Activated naive CD4-positive, alpha-beta T cell treated with anti-CD3 and anti-CD28 coated beads for 36 hours (primary cell): Measurements from ENCODE around the gene DEAF1. TPM values are rescaled to one million over a fixed set of nuclear protein-coding genes. Genes with fewer than 3 reads are reported as not detected.
"Not testable (repeated sequence)": the region's sequence is repeated elsewhere in the genome, so short reads cannot be mapped to it uniquely, and the experiment has no call there.

Experiments used
- CTCF ChIA-PET: fragments of 350-600 bp; sonication (Branson Sonifier 250); formaldehyde crosslinking; loops from one replicate; lab custom pipeline; 2021; ENCODE audit warnings: antibody characterized with exemption; lab: Charles Lee
- DNase-seq: peaks from one replicate; pipeline ENCODE4 v3.0.0-alpha.2; 2020
- H3K27ac Mint-ChIP-seq: one replicate; pipeline ENCODE4 v1.8.0; 2021; ENCODE audit warnings: mild to moderate bottlenecking, mixed read lengths
- H3K27me3 Mint-ChIP-seq: one replicate; pipeline ENCODE4 v1.8.0; 2021; ENCODE audit warnings: low read depth, mixed read lengths
- H3K36me3 Mint-ChIP-seq: one replicate; pipeline ENCODE4 v1.8.0; 2021; ENCODE audit warnings: low read depth, mixed read lengths
- H3K4me1 Mint-ChIP-seq: one replicate; pipeline ENCODE4 v1.8.0; 2021; ENCODE audit warnings: low read depth, mixed read lengths
- H3K4me3 Mint-ChIP-seq: one replicate; pipeline ENCODE4 v1.8.0; 2021; ENCODE audit warnings: mild to moderate bottlenecking, moderate library complexity, mixed read lengths
- H3K9me3 Mint-ChIP-seq: one replicate; pipeline ENCODE4 v1.8.0; 2021; ENCODE audit warnings: mixed read lengths
- intact Hi-C: fragments of 100-400 bp; cut with micrococcal nuclease; formaldehyde crosslinking; loops from one replicate; pipeline ENCODE4 v1.15.1; 2023
- total RNA-seq, 2 experiments: library from RNA; stranded (reverse); gene quantifications; one replicate each; pipeline ENCODE4 v1.2.3, GENCODE V29; 2021

The DEAF1 gene
- total RNA-seq, 2 experiments from 2014 or later = 57.5 to 67.9 TPM

DNA sequence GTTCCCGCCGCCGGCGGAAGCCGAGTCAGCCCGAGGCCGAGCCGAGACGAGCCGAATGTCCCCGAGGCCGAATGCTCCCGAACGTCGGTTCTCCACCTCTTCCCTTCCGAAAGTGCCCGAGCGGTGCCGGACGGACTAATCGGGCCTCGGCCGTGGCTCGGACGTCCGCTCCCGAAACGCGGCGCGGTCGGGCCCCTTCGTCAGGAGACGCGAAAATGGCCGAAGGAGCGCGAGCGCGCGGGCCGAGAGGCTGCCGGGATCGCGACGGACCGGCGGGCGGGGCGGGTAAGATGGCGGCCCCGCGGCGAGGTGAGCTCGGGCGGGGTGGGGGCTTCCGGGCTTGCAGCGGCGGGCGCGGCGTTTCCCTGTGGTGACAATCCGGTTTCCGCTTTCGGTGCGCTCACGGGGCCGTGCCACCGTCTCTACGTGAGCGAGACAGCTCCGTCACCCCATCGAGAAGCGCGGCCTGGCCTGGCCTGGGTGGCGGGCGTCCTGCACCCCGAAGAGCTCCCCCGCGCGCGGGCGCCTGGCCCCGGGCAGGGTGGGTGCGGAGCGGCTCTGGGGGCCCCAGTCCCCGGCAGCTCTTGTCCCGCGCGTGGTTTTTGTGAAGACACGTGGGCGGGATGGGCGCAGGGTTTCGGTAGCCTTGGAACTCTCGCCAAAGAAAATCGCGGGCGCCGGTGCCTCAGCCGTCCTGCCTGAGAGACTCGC, 671 bp upstream of the DEAF1 start, which contains the start of gene TMEM80:
TMEM80 (plus strand) TSS at position 279 of the 711 bp plus-strand sequence; CDS start at position 291, 12 bp downstream.
- intact Hi-C loops = loop anchor here (1.0 to 10.0 kb wide), 9 partner anchors 28 to 689 kb away; partner anchors contain the start of genes BRSK2, LMNTD2, RASSF7 and RNH1
- peak within 1 kb of the TSS; percentile 93 for H3K27ac Mint-ChIP-seq
- no peaks in the 10 kb centered on the region for H3K9me3 Mint-ChIP-seq
- CTCF ChIA-PET = interaction anchor here (1.0 to 3.0 kb wide), 4 partner anchors 9 to 31 kb away, joined by 4 to 9 read pairs (median 4); no protein-coding TSS in a partner anchor
- H3K4me1 Mint-ChIP-seq = peaks cover 54% of the 10 kb centered on the region
- peak within 1 kb of the TSS; percentile 83 for H3K4me3 Mint-ChIP-seq
- no peaks in the 10 kb centered on the region for H3K27me3 Mint-ChIP-seq
- peak; percentile 99 for DNase-seq
- peaks cover 10% of the 10 kb centered on the region for H3K36me3 Mint-ChIP-seq

DNA sequence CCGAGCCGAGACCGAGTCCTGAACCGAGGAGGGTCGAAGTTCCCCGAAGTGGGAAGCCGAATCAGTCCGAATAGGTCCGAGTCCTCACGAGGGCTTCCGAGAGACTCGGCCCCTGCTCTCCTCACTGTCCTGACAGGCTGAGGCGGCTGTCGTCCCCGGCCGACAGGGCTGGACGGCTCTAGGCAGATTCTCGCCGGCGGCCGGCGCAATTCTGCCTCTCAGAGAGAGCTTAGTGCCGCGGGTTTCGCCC, 191 bp upstream of the DEAF1 start:
- peaks cover 11% of the 10 kb centered on the region for H3K36me3 Mint-ChIP-seq
- H3K27ac Mint-ChIP-seq = peak overlapping the region; percentile 93
- H3K4me3 Mint-ChIP-seq = peak overlapping the region; percentile 83
- no peaks in the 10 kb centered on the region for H3K27me3 Mint-ChIP-seq
- no peaks in the 10 kb centered on the region for H3K9me3 Mint-ChIP-seq
- DNase-seq = no peak
- H3K4me1 Mint-ChIP-seq = peaks cover 56% of the 10 kb centered on the region
- intact Hi-C loops = loop anchor here (1.0 to 10.0 kb wide), 9 partner anchors 28 to 690 kb away; partner anchors contain the start of genes BRSK2, LMNTD2, RASSF7 and RNH1
- CTCF ChIA-PET = interaction anchor here (1.0 to 1.9 kb wide), 2 partner anchors 10 to 31 kb away, joined by 4 read pairs; no protein-coding TSS in a partner anchor

DNA sequence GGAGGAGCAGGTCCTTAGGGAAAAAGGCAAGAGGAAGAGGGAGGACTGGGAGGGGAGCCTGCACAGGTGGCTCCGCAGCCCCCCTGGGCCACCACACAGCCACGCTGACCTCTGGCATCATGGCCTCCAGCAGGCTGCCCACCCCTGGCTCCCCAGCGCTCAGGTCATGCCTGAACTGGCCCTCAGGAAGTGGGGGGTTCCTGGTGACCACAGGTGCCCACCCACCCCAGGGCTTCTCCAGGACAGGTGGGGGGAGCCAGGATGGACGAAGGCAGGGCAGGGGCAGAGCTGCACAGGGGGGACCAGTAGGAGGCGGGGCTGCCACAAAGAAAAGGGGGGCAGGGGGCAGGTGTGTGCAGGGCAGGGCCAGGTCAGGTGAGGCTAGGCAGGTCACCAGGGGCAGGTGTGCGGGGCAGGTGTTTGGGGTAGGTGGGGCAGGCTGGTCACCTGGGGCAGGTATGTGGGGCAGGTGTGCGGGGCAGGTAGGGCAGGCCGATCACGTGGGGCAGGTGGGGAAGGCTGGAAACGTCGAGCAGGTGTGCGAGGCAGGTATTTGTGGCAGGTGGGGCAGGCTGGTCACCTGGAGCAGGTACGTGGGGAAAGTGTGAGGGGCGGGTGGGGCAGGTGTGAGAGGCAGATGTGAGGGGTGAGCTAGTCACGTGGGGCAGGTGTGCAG, 997 bp downstream of the DEAF1 start:
- CTCF ChIA-PET = interaction anchor here (0.6 to 1.9 kb wide), 4 partner anchors 30 to 153 kb away, joined by 3 to 8 read pairs (median 5); no protein-coding TSS in a partner anchor
- Mint-ChIP-seq H3K27ac (peak overlapping the region; percentile 82), H3K27me3 (no peaks in the 10 kb centered on the region), H3K9me3 (no peaks in the 10 kb centered on the region), H3K4me1 (peaks cover 62% of the 10 kb centered on the region), H3K4me3 (peak overlapping the region; percentile 82), H3K36me3 (peaks cover 11% of the 10 kb centered on the region)
- no peak for DNase-seq
- intact Hi-C loops = loop anchor here (2.0 to 10.0 kb wide), 2 partner anchors 133 to 691 kb away; partner anchors contain the start of genes BRSK2, LMNTD2 and RASSF7

DNA sequence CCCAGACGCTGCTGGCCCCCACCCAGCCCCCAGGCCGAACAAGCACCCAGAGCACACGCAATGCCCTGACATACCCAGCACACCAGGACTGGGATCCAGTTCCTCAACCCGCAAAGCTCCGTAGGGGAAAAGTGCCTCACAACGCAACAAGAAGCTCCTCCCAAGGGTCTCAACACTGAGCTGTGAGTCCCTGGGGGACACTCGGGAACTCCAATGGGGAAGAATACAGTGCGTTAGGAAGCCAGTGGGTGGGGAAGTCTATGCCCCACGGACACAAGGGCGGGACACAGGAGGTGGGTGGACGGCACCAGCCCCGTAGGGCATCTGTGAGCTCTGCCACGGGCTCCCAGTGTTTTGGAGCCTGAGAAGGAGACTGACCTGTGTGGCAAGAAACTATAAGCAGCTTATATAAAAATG, 1.6 kb downstream of the DEAF1 start:
- peak overlapping the region; percentile 82 for H3K27ac Mint-ChIP-seq
- peaks cover 61% of the 10 kb centered on the region for H3K4me1 Mint-ChIP-seq
- CTCF ChIA-PET = interaction anchor here (0.6 to 1.9 kb wide), 4 partner anchors 30 to 113 kb away, joined by 3 to 8 read pairs (median 5); no protein-coding TSS in a partner anchor
- peak overlapping the region; percentile 82 for H3K4me3 Mint-ChIP-seq
- no peaks in the 10 kb centered on the region for H3K9me3 Mint-ChIP-seq
- intact Hi-C loops = loop anchor here (10.0 kb wide), 1 partner anchor 691 kb away; the partner anchor contains the start of gene BRSK2
- no peaks in the 10 kb centered on the region for H3K27me3 Mint-ChIP-seq
- DNase-seq = no peak
- H3K36me3 Mint-ChIP-seq = peaks cover 15% of the 10 kb centered on the region

DNA sequence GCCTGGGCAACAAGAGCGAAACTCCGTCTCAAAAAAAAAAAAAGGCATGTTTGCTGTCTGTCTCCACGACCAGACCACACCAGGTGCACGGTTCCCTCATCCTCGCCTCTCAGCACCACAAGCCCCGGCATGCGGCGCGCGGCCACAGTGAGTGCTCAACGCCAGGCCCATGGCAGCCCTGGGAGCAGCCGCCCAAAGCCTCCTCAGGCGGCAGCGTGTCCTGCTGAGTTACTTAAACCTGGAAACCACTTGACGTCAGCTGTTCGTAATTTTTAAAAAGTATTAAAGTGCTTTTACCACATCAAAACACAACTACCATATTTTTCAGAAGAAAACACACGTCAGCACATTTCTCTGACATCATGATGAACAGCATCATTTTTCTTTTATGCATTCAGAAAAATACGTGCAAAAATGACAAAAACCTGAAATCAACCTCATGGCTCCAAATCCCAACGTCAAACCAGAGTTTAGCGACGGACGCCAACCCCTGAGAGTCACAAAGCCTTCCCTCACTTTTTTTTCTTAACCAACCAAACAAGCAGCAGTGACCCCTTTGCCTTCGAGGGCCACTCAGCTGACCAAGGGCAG, 2.1 kb downstream of the DEAF1 start:
- CTCF ChIA-PET = interaction anchor here (0.6 to 1.9 kb wide), 3 partner anchors 31 to 113 kb away, joined by 3 to 8 read pairs (median 6); no protein-coding TSS in a partner anchor
- Mint-ChIP-seq H3K27ac (peak overlapping the region; percentile 82), H3K36me3 (peaks cover 17% of the 10 kb centered on the region), H3K9me3 (no peaks in the 10 kb centered on the region), H3K4me1 (peaks cover 56% of the 10 kb centered on the region), H3K4me3 (peak overlapping the region; percentile 82), H3K27me3 (no peaks in the 10 kb centered on the region)
- DNase-seq = peak; percentile 67
- intact Hi-C loops = loop anchor here (10.0 kb wide), 1 partner anchor 692 kb away; the partner anchor contains the start of gene BRSK2

DNA sequence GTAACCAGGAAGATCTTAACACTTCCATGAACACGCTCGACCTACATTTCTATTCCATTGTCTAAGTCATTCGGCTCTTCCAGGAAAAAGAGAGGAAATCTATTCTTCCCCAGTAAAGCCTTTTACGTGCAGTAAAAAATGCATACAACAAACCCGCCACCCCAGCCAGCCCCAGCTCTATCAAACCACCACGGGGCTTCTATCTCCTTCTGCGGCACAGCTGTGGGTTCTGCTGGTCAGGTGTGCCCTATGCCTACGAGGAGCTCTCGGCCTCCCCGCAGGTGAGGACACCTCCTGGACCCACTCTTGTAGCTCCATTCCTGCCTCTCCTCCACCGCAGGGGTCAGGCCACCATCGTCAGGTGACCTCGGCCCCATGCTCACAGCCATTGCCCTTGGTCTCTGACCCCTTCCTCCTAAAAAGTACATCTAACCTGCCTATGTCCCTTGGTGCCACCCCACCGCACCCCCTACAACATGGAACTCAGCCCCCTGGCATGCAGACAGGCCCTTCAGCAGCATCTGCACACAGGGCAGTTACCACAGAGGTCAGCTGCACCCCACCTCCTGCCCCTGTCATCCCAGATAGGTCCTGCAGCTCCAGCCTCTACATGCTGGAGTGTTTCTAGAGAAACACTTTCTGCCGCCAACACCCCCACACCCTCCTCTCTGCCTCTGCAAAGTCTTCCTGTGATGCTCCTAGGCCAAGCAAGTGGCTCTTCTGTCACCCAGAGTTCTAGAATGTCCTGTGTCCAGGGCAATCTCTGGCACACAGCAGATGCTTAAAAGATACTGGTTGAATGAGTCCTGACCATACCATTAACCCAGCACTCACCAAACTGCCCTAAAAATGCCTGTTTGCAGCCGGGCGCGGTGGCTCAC, 3.1 kb downstream of the DEAF1 start:
- H3K36me3 Mint-ChIP-seq = peaks cover 26% of the 10 kb centered on the region
- no peaks in the 10 kb centered on the region for H3K27me3 Mint-ChIP-seq
- H3K27ac Mint-ChIP-seq = peak overlapping the region; percentile 1
- H3K9me3 Mint-ChIP-seq = no peaks in the 10 kb centered on the region
- intact Hi-C loops = loop anchor here (10.0 kb wide), 1 partner anchor 693 kb away; the partner anchor contains the start of gene BRSK2
- peak overlapping the region; percentile 82 for H3K4me3 Mint-ChIP-seq
- no peak for DNase-seq
- H3K4me1 Mint-ChIP-seq = peaks cover 46% of the 10 kb centered on the region
- CTCF ChIA-PET = interaction anchor here (0.6 to 1.0 kb wide), 2 partner anchors 32 to 36 kb away, joined by 3 read pairs; no protein-coding TSS in a partner anchor

DNA sequence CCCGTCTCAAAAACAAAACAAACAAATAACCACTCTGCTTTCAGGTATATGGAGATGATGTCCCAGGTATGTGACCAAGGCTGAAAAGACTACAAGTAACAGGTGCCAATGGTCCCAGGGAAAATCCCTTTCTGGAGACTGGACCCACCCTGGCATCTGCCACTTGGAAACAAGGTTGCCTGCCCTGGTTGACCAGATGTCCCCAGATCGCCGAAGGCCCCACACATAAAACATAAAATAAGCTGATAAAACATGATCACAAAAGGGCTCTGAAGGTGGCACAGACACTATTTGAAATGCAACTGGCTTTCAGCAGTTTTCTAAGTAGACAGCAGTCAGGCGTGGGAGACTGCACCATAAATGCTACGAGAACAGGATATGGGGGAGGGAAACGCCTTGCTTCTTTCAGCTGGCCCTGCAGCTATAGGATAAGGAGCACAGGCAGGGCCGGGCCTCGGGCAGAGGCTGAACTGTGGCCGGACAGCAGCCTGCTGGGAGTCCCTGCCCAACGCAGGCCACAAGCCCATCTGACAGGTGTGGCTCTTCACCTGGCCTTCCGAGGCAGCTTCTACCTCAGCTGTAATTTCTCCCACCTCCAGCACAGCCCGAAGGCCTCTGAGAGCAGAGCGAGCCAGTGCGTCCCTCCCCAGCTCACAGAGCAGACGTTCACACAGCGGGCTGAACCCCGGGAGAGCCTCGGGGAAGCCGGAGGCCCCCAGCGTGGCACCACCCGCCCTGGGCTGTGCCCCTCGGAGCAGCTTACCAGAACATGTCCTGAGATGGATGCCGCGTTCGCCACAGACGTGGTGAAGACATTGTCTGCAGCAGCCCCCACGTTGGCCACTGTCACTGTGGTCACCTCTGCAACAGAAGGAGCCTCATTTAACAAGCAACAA, 4.0 kb downstream of the DEAF1 start:
- no peak overlapping the region for H3K4me3 Mint-ChIP-seq
- H3K27ac Mint-ChIP-seq = peak overlapping the region; percentile 41
- intact Hi-C loops = loop anchor here (10.0 kb wide), 1 partner anchor 694 kb away; the partner anchor contains the start of gene BRSK2
- CTCF ChIA-PET = interaction anchor here (0.6 to 1.0 kb wide), 3 partner anchors 33 to 37 kb away, joined by 3 read pairs; no protein-coding TSS in a partner anchor
- no peaks in the 10 kb centered on the region for H3K9me3 Mint-ChIP-seq
- H3K4me1 Mint-ChIP-seq = peaks cover 39% of the 10 kb centered on the region
- H3K27me3 Mint-ChIP-seq = no peaks in the 10 kb centered on the region
- peaks cover 28% of the 10 kb centered on the region for H3K36me3 Mint-ChIP-seq
- DNase-seq = peak; percentile 50

DNA sequence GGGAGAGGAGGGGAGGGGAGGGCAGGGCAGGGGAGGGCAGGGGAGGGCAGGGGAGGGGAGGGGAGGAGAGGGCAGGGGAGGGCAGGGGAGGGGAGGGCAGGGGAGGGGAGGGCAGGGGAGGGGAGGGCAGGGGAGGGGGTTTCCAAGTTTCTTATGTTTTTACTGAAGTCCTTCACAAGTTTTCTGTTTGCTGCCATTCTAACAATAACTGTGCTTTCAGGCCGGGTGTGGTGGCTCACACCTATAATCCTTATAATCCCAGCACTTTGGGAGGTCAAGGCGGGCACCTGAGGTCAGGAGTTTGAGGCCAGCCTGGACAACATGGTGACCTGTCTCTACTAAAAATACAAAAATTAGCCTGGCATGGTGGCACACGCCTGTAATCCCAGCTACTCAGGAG, 4.8 kb downstream of the DEAF1 start:
- CTCF ChIA-PET = interaction anchor here (0.9 kb wide), 1 partner anchor 36 kb away, joined by 3 read pairs; no protein-coding TSS in a partner anchor
- Mint-ChIP-seq H3K4me1 (peaks cover 39% of the 10 kb centered on the region), H3K36me3 (peaks cover 31% of the 10 kb centered on the region)
- not testable (repeated sequence) for DNase-seq, H3K27ac Mint-ChIP-seq, H3K27me3 Mint-ChIP-seq, H3K9me3 Mint-ChIP-seq, H3K4me3 Mint-ChIP-seq
- intact Hi-C loops = loop anchor here (10.0 kb wide), 1 partner anchor 695 kb away; the partner anchor contains the start of gene BRSK2

DNA sequence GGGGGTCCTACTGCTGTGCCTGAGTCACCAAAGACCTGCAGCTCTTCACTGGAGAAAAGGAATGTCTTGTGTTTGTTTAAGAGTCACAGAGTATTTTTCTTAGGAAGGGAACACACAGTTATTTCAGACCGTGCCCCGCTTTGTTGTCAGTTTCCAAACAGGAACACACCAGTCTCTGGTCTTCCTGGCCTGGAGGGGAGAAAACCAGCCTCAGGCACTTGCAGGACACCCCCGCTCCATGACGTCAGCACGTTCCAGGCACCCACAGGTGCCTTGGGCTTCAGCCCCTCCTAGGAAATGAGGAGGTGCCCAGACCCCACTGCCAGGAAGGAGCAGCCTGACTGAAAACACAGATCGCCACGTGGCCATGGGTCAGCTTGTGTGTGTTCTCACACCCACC, 5.4 kb downstream of the DEAF1 start:
- no peak overlapping the region for H3K27ac Mint-ChIP-seq
- CTCF ChIA-PET = no interaction called here
- H3K36me3 Mint-ChIP-seq = peaks cover 33% of the 10 kb centered on the region
- intact Hi-C loops = loop anchor here (10.0 kb wide), 1 partner anchor 695 kb away; the partner anchor contains the start of gene BRSK2
- no peaks in the 10 kb centered on the region for H3K27me3 Mint-ChIP-seq
- no peak overlapping the region for H3K4me3 Mint-ChIP-seq
- H3K9me3 Mint-ChIP-seq = no peaks in the 10 kb centered on the region
- peaks cover 39% of the 10 kb centered on the region for H3K4me1 Mint-ChIP-seq
- no peak for DNase-seq

DNA sequence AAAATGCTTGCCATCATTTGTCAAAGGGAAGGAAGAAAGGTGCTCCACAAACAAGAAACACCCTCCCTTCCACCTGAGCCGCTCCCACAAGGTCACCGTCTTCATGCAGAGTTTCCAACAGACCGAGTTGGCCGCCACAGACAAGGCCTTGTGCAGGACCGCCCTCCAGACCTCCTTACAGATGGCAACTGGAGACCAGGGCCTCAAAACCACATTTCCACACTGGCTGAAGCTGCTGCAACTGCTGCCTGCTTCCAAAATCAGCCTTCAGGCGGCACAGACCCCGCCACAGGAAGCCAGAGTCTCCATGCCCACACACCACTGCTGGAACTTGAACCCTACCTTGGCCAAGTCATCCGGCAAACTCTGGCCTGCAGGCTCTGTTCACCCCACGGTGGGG, 6.3 kb downstream of the DEAF1 start:
- no peak overlapping the region for H3K4me3 Mint-ChIP-seq
- no peaks in the 10 kb centered on the region for H3K27me3 Mint-ChIP-seq
- H3K4me1 Mint-ChIP-seq = peaks cover 37% of the 10 kb centered on the region
- peaks cover 41% of the 10 kb centered on the region for H3K36me3 Mint-ChIP-seq
- H3K9me3 Mint-ChIP-seq = no peaks in the 10 kb centered on the region
- CTCF ChIA-PET = no interaction called here
- intact Hi-C loops = no loop called here
- no peak for DNase-seq
- H3K27ac Mint-ChIP-seq = no peak overlapping the region
